ENCODE results near the gene KMT2D.

KMT2D gene

DNA sequence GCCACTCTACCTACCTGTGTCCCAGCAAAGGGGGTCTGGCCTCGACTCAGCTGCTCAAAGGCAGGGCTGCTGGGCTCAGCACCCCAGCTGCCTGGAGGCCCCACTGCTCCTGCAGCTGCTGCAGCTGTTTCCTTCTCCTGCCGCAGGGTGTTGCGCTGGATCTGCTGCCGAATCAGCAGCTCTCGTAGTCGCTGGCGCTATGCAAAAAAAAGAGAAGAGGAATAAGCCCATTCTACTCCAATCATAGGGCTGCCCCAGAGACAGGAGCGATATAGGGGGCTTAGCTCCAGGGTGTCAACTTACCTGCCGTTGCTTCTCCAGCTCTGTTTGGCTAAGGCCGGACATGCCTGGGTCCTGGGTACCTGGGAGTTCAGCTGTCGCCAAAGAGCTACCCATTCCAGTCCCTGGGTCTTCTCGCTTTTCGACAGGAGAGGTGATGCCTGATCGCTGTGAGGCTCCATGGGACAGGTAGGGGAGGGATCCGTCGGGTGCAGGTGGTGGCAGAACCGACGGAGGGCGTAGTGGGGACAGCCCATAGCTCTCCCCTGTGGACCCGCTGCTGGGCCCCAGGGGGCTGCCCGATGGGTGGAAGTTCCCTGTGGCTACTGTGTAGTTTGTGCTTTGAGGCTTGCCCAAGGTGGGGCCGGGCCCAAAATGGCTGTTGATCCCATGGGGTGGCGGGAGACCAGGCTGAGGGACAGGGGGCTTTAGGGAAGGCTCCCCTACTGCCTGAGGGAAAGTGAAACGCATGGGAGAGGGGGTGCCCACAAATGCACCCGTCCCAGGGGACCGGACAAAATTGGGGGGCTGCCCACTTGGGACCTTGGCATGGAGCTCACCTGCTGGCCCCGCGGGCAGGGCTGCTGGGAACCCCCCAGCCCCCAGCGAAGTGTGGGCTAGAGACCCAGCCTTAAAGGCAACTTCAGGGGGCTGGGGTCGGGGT is 20.9 kb downstream of the KMT2D start:
- FAIRE-seq (no peak), DNase-seq (ENCODE audit: insufficient read length, low spot score) (no peak)
- TF ChIP-seq POLR2A (IDR thresholded peaks at IDR 0.05; ENCODE audit: low read depth, low read length): no peak

DNA sequence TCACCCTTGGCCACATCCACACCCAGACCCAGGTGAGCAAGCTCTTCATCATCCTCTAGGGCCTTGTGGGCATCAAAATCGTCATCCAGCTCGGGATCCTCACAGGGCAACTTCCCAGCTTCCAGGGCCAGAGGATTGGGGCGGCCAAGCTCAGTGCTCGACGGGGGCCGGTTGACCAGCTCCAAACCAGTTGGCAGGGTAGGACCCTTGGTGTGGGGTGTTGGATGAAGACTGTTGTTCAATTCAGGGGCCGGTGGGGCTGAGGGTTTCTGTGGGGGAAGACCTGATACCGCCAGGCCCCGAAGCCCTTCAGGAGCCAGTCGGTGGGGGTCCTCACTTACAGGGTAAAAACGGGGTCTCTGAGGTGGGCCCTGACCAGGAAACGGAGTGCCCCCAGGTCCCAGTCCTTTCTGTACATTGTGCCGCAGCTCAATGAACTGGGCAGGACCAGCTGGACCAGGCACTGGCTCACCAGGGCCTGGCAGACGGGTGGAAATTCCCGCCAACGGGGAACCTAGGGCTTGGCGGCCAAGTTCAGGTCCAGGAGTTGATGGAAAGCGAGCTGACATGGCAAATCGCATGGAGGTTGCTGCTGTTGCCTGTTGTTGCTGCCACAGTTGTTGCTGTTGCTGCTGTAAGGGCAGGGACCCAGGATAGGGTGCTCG is 22.2 kb downstream of the KMT2D start:
- DNase-seq (ENCODE audit: insufficient read length, low spot score) (no peak), FAIRE-seq (no peak)

DNA sequence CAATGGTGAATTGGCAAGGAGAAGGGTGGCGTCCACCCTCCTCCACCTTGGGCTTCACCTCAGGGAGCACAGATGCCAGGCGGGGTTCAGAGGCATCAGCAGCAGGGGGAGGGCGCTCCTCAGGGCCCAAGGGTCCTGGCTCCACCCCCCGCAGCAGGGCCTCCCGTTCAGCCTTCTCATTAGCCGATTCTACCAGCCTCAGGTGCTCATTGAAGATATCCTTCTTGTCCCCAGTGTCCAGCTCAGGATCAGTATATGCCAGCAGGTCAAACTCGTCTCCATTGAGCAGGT is 22.7 kb downstream of the KMT2D start:
- FAIRE-seq: no peak
- no peak for DNase-seq (ENCODE audit: insufficient read length, low spot score)
- no peak for TF ChIP-seq POLR2A (IDR thresholded peaks at IDR 0.05; ENCODE audit: low read depth, low read length)

More for the DNA sequence above, 22.2 kb downstream of the KMT2D start:
- TF ChIP-seq POLR2A (IDR thresholded peaks at IDR 0.05; ENCODE audit: low read depth, low read length): no peak

DNA sequence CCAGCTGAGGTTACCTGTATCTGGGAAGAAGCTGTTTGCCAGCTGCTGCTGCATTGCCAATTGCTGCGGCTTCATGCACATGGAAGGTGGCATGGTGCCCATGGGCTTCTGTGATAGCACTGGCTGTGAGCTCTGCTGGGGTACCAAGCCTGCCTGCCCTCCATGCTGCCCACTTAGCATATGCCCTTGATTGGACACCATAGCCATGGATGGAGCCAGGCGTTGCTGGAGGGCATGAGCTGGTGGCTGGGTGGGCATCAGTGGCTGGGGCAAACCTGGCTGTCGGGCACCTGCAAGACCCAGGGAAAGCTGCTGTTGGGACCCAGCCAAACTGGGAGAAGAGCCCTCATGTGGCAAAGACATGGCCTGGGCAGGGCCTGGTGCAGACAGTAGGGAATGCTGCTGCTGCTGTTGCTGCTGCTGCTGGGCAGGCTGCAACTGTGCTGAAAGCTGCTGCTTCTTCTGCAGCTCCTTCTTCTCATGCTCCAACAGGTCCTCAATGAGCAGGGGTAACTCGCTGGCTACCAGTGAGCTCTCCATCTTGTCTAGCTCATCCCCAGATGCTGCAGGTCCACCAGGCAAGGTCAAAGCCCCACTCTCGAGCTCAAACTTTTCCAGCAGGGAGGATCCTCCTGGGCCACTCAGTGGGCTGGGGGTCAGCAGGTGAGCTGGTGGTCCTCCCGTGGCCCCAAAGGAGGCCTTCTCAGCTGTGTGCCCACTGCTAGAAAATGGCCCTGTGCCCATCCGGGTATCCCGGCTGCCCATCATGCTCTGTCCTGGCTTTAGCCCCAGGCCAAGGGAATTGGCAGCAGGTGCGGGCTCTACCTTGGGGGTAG is 23.3 kb downstream of the KMT2D start:
- no peak for FAIRE-seq
- no peak for TF ChIP-seq POLR2A (IDR thresholded peaks at IDR 0.05; ENCODE audit: low read depth, low read length)
- DNase-seq (ENCODE audit: insufficient read length, low spot score): no peak

DNA sequence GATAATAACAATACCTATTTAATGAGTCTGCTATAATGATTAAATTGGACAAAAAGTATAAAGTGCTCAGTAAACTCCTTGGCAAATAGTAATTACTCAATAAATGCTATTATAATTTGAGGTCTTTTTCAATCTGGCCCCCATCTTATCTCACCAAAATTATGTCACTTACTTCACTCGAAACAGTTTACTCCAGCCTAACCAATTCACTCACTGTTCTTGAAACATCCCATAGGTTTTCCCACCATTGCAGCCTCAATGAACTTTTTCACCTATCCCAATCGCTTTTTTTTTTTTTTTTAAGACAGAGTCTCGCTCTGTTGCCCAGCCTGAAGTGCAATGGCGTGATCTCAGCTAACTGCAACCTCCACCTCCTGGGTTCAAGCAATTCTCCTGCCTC is 24.6 kb downstream of the KMT2D start:
- no peak for TF ChIP-seq POLR2A (IDR thresholded peaks at IDR 0.05; ENCODE audit: low read depth, low read length)
- DNase-seq (ENCODE audit: insufficient read length, low spot score) (no peak), FAIRE-seq (no peak)

DNA sequence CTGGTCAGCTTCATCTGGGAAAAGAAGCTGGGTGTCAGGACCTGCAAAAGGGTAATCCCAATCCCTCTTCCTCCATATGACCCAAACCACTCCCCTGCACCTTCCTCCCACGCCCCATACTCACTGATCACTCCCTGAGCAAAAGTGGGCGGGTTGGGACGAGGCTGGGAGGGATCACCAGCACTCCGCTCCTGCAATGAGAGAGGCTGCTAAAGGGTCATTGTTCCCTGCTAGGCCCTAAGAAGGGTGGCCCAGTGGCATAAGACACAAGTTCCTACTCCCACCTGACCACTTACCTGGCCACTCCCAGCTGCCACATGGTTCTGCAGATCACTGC is 26.3 kb downstream of the KMT2D start:
- TF ChIP-seq POLR2A (IDR thresholded peaks at IDR 0.05; ENCODE audit: low read depth, low read length): no peak
- no peak for DNase-seq (ENCODE audit: insufficient read length, low spot score)
- no peak for FAIRE-seq

DNA sequence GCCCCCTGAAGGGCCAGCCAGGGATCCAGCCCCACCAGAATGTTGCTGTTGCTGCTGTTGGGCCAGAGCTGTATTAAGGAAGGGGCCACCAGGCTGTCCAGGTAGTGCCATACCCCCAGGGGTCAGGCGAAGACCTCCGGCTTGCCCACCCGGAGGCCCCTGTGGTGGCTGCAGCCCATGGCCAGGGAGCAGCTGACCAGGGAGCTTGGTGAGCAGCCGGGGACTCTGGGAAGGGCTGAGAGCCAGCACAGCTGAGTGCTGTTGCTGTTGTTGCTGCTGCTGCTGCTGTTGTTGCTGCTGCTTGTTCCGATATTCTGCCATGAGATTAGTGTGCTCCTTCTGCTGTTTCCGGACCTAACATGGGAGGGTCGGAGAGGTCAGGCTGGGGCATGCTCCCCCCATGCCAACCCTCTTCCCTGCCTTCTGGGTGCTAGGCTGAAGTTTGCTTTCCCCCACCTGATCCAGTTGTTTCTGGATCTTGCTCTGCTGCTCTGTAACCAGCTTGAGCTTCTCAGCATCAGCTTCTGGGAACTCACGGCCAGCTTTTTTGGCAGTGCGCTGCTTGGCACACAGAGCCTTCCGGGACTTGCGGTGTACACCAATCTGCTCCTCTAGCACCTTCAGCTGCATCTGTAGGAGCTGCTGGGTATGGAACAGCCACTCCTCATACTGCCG is 26.8 kb downstream of the KMT2D start:
- DNase-seq (ENCODE audit: insufficient read length, low spot score) (no peak), FAIRE-seq (no peak)
- TF ChIP-seq POLR2A (IDR thresholded peaks at IDR 0.05; ENCODE audit: low read depth, low read length): no peak

DNA sequence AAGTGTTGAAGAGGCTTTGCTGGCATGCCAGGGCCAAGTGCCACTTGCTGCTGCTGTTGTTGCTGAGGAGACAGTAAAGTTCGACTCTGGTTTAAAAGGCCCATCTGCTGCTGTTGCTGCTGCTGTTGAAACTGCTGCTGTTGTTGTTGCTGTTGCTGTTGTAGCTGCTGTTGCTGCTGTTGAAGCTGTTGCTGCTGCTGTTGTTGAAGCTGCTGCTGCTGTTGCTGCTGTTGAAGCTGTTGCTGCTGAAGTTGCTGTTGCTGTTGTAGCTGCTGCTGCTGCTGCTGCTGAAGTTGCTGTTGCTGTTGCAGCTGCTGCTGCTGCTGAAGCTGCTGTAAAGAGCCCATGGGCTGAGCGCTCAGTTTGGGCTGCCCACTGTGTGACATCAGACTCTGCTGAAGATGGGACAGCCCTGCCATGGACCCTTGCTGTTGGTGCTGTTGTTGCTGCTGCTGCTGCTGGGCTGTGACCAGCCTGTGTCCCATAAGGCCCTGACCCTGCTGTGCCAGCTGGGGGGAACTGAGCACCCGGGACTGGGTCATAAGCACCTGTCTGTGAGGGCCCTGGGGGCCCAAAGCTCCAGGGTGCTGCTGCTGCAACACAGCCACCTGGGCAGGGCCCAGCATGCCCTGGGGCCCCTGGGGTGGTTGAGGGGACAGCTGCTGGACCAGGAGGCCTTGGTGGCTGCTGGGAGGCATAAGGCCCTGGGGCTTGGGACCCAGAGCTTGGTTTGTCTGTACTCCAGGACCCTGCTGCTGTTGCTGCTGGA is 27.7 kb downstream of the KMT2D start:
- FAIRE-seq: no peak
- no peak for DNase-seq (ENCODE audit: insufficient read length, low spot score)
- no peak for TF ChIP-seq POLR2A (IDR thresholded peaks at IDR 0.05; ENCODE audit: low read depth, low read length)

DNA sequence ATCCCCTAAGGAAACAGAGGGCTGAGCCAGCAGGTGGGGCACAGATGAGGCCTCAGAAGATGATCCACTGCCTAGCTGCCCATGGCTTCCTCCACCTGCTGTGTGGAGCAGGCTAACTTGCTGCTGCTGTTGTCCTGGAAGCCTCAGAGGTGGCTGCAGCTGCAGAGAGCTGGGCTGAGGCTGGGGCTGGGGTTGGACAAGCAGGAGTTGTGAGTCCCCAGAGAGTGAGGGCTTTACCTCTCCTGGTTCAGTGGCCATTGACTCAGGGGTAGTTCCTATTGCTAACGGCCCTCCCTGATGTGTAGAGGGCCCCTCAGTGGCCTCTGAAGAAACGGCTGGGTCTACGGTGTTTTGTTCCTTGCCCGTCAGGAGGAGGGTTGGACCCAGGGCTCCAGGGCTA is 28.3 kb downstream of the KMT2D start:
- no peak for TF ChIP-seq POLR2A (IDR thresholded peaks at IDR 0.05; ENCODE audit: low read depth, low read length)
- FAIRE-seq: no peak
- no peak for DNase-seq (ENCODE audit: insufficient read length, low spot score)

DNA sequence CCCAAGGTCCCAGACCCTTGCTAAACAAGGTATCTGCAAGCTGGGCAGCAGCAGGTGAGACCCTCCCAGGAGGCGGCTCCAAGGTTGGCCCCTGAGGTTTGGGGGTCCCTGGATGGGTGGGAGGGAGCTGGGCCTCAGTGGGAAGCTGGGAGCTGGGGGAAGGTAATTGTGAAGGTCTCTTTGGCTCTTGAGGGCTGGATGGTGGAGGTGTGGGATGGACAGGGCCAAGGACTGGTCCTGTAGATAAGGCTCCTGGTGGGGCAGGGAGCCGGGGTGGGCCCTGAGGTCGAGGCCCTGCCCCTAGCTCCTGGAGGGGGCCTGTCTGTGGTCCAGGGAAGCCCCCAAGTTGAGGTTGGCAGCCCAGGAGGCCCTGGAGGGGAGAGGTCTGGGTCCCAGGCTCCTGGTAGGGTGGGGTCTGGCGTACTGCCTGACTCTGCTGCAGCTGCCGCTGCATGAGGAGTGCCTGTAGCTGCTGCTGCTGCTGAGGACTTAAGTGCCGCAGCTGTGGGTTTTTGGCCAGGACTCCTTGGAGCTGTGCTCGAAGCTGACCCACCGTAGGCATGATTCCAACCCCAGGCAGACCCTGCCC is 28.9 kb downstream of the KMT2D start:
- no peak for DNase-seq (ENCODE audit: insufficient read length, low spot score)
- no peak for TF ChIP-seq POLR2A (IDR thresholded peaks at IDR 0.05; ENCODE audit: low read depth, low read length)
- no peak for FAIRE-seq

DNA sequence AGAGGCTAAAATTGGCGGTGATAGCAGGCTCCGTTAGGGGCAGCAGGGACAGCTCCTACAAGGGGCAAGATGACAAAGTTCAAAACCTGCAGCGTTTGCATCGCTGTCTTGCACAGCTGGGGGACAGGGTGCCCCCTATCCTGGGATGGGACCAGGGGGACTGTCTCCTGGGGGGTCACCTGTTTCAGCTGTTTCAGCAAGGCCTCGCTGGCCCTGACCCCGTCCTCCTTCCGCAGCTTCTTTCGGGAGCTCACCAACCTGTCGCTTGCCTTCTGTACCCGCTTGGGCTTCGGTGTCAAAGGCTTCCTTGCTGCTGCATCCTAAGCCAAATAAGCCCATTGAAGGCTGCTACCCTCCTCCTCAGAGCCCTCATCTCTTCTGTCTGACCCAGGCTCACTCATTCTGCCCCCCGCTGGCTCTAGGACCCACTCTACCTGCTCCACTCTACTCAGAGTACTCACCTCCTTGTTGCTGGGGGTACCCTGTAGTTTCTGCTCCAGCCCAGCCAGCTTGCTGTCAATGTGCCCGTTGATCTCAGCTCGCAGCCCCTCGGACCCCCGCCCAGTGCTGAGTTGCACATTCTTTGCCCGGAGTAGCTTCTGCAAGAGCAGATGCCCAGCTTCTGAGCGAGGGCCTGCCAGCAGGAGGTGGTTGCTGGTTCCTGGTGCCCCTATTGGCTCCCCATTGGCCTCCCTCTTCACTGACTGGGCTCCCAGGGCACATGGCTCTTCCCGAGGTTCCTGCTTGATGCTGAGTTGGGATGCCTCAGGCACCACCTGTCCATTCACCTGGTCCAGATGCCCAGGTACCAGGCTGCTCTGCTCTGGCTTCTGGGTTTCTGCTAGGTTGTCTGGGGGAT is 29.7 kb downstream of the KMT2D start:
- DNase-seq (ENCODE audit: insufficient read length, low spot score) (no peak), FAIRE-seq (no peak)
- TF ChIP-seq POLR2A (IDR thresholded peaks at IDR 0.05; ENCODE audit: low read depth, low read length): no peak

DNA sequence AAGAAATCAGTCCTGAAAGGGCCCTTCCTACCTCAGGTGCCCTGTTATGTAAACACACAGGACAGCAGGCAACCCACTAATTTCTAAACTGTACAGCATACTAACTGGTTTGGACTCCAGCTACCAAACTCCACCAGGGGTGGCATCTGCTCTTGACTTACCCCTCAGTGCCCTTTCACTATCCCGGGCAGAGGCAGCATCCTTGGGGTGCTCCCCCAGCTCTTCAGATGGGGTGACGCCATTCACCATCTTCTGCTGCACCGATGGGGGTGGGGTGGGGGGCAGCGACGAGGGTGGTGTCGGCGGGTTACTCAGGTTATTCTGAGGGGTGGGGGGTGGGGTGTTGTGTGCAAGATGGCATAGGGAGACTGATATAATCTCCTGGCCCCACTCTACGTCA is 30.5 kb downstream of the KMT2D start:
- TF ChIP-seq POLR2A (IDR thresholded peaks at IDR 0.05; ENCODE audit: low read depth, low read length): no peak
- no peak for FAIRE-seq
- no peak for DNase-seq (ENCODE audit: insufficient read length, low spot score)
